H1 (cell line): ENCODE measurements around the gene SPINK1. TPM values are rescaled to one million over a fixed set of nuclear protein-coding genes. Genes with fewer than 3 reads are reported as not detected.

Source experiments
- POLR2A ChIP-seq, 2 experiments: IDR thresholded peaks; 1 replicate in 1 of 2; 2 replicates in 1 of 2; pipeline ENCODE4 v1.6.1; 2011; ENCODE audit warnings: low read depth in 2 of 2, low read length in 2 of 2, mild to moderate bottlenecking in 2 of 2; ENCODE audit errors: control extremely low read depth in 1 of 2
- SIN3A ChIP-seq, 2 experiments: IDR thresholded peaks in 1 of 2; conservative IDR thresholded peaks in 1 of 2; 2 replicates each; pipeline ENCODE4 v1.6.1; 2011 to 2012; ENCODE audit warnings: low read length in 2 of 2, improper control_type of control experiment in 1 of 2, low read depth in 1 of 2, mild to moderate bottlenecking in 1 of 2
- SP1 ChIP-seq: IDR thresholded peaks from 2 replicates; pipeline ENCODE4 v1.6.1; 2011; ENCODE audit warnings: low read depth, low read length
- TAF1 ChIP-seq: IDR thresholded peaks from 2 replicates; pipeline ENCODE4 v1.6.1; 2011; ENCODE audit warnings: mild to moderate bottlenecking, low read depth, low read length
- polyA plus RNA-seq, 7 experiments: library from polyadenylated mRNA; depleted of rRNA in 3 of 7; stranded (reverse) in 5 of 7; unstranded in 2 of 7; fragments of >200 nt in 5 of 7; fragments of 200-250 nt in 2 of 7; gene quantifications; 1 replicate in 5 of 7; 2 replicates in 1 of 7; 4 replicates in 1 of 7; pipeline versions ENCODE4 v1.2.1 to v1.2.3, GENCODE V29; 2011 to 2013; ENCODE audit warnings: missing spikeins in 2 of 7, mixed read lengths in 2 of 7
- total RNA-seq: library from RNA; stranded (reverse); fragmentation: NEBNext Ultra II Directional; extraction: Animal tissue kit (Norgen Biotek cat#: 25700); gene quantifications from 2 replicates; pipeline ENCODE4 v1.2.1, GENCODE V29; 2021
- TF ChIP-seq, protein P1 (sequence below): fragments of 300-600 bp; sonication (generic); IDR thresholded peaks from 2 replicates; pipeline ENCODE4 v1.7.1; 2012; ENCODE audit warnings: low read length, moderate library complexity, mild to moderate bottlenecking, inconsistent platforms; ENCODE audit not compliant: insufficient replicate concordance

The SPINK1 gene
- total and polyA plus RNA-seq, 2 of the 8 experiments (the other 6 are each of a cell fraction or from before 2014, with no cell fraction given), result 0.48 to 1.3 TPM

DNA sequence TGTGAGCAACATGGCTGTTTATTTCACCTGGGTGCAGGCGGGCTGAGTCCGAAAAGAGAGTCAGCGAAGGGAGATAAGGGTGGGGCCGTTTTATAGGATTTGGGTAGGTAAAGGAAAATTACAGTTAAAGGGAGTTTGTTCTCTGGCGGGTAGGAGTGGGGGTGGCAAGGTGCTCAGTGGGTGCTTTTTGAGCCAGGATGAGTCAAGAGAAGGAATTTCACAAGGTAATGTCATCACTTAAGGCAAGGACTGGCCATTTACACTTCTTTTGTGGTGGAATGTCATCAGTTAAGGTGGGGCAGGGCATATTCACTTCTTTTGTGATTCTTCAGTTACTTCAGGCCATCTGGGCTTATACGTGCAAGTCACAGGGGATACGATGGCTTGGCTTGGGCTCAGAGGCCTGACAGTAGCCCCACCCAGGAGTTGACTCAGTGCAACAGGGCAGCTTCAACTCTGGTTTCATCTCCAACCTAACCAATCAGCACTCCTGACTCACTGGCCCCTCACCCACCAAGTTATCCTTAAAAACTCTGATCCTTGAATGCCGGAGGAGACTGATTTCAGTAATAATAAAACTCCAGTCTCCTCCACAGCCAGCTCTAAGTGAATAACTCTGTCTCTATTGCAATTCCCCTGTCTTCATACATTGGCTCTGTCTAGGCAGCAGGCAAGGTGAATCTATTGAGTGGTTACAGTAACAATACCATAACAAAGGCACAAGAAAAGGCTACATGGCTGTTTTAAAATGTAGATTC lies 42.8 kb upstream of the SPINK1 start (continued):
- TF ChIP-seq, protein P1, sequence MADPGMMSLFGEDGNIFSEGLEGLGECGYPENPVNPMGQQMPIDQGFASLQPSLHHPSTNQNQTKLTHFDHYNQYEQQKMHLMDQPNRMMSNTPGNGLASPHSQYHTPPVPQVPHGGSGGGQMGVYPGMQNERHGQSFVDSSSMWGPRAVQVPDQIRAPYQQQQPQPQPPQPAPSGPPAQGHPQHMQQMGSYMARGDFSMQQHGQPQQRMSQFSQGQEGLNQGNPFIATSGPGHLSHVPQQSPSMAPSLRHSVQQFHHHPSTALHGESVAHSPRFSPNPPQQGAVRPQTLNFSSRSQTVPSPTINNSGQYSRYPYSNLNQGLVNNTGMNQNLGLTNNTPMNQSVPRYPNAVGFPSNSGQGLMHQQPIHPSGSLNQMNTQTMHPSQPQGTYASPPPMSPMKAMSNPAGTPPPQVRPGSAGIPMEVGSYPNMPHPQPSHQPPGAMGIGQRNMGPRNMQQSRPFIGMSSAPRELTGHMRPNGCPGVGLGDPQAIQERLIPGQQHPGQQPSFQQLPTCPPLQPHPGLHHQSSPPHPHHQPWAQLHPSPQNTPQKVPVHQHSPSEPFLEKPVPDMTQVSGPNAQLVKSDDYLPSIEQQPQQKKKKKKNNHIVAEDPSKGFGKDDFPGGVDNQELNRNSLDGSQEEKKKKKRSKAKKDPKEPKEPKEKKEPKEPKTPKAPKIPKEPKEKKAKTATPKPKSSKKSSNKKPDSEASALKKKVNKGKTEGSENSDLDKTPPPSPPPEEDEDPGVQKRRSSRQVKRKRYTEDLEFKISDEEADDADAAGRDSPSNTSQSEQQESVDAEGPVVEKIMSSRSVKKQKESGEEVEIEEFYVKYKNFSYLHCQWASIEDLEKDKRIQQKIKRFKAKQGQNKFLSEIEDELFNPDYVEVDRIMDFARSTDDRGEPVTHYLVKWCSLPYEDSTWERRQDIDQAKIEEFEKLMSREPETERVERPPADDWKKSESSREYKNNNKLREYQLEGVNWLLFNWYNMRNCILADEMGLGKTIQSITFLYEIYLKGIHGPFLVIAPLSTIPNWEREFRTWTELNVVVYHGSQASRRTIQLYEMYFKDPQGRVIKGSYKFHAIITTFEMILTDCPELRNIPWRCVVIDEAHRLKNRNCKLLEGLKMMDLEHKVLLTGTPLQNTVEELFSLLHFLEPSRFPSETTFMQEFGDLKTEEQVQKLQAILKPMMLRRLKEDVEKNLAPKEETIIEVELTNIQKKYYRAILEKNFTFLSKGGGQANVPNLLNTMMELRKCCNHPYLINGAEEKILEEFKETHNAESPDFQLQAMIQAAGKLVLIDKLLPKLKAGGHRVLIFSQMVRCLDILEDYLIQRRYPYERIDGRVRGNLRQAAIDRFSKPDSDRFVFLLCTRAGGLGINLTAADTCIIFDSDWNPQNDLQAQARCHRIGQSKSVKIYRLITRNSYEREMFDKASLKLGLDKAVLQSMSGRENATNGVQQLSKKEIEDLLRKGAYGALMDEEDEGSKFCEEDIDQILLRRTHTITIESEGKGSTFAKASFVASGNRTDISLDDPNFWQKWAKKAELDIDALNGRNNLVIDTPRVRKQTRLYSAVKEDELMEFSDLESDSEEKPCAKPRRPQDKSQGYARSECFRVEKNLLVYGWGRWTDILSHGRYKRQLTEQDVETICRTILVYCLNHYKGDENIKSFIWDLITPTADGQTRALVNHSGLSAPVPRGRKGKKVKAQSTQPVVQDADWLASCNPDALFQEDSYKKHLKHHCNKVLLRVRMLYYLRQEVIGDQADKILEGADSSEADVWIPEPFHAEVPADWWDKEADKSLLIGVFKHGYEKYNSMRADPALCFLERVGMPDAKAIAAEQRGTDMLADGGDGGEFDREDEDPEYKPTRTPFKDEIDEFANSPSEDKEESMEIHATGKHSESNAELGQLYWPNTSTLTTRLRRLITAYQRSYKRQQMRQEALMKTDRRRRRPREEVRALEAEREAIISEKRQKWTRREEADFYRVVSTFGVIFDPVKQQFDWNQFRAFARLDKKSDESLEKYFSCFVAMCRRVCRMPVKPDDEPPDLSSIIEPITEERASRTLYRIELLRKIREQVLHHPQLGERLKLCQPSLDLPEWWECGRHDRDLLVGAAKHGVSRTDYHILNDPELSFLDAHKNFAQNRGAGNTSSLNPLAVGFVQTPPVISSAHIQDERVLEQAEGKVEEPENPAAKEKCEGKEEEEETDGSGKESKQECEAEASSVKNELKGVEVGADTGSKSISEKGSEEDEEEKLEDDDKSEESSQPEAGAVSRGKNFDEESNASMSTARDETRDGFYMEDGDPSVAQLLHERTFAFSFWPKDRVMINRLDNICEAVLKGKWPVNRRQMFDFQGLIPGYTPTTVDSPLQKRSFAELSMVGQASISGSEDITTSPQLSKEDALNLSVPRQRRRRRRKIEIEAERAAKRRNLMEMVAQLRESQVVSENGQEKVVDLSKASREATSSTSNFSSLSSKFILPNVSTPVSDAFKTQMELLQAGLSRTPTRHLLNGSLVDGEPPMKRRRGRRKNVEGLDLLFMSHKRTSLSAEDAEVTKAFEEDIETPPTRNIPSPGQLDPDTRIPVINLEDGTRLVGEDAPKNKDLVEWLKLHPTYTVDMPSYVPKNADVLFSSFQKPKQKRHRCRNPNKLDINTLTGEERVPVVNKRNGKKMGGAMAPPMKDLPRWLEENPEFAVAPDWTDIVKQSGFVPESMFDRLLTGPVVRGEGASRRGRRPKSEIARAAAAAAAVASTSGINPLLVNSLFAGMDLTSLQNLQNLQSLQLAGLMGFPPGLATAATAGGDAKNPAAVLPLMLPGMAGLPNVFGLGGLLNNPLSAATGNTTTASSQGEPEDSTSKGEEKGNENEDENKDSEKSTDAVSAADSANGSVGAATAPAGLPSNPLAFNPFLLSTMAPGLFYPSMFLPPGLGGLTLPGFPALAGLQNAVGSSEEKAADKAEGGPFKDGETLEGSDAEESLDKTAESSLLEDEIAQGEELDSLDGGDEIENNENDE, result peak; percentile 82
- TF ChIP-seq SIN3A (conservative IDR thresholded peaks at IDR 0.05 in 1 of 2, IDR thresholded peaks at IDR 0.05 in 1 of 2; ENCODE audit: low read depth in 1 of 2, low read length in 2 of 2), result peak; percentile 79 to 80; a peak in 2 of 4 replicates
- TF ChIP-seq SP1, result 0 out of 2 replicates have a peak, but pooled peaks have one; percentile 31
- peak in 1 of 2 experiments; percentile 63; a peak in 2 of 3 replicates for TF ChIP-seq POLR2A (IDR thresholded peaks at IDR 0.05; ENCODE audit: control extremely low read depth in 1 of 2, low read depth in 2 of 2, low read length in 2 of 2)
- peak; percentile 63; the same call in 1 of the 2 replicates for TF ChIP-seq TAF1
- TF ChIP-seq, all 59 proteins: peak for 10; not testable (repeated sequence) for 49
